Upper lobe of left lung (tissue), 6 donors: ENCODE measurements around the gene ADGRV1. TPM values are rescaled to one million over a fixed set of nuclear protein-coding genes. Genes with fewer than 3 reads are reported as not detected.
"Not testable (repeated sequence)": the region's sequence is repeated elsewhere in the genome, so short reads cannot be mapped to it uniquely, and the experiment has no call there.

Experiments used
- ATAC-seq, 2 donors: fragments of 200-7000 bp; cut with Tn5 transposase; one replicate each; pipeline ENCODE4 v1.9.1; 2022; ENCODE audit warnings: mild to moderate bottlenecking in 2 of 2, moderate library complexity in 2 of 2; ENCODE audit not compliant: low FRiP score in 2 of 2
- DNase-seq, 2 donors: peaks; one replicate each; pipeline ENCODE4 v3.0.0-alpha.2; 2019 to 2020
- H3K27ac ChIP-seq, 4 donors: fragments of 200-600 bp; sonication (generic); one replicate each; pipeline ENCODE4 v1.5.1; 2016 to 2019
- H3K27me3 ChIP-seq, 4 donors: fragments of 200-600 bp; sonication (generic); one replicate each; pipeline ENCODE4 v1.5.1; 2017 to 2019
- H3K36me3 ChIP-seq, 4 donors: fragments of 200-600 bp; sonication (generic); one replicate each; pipeline ENCODE4 v1.5.1; 2016 to 2019
- H3K4me1 ChIP-seq, 4 donors: fragments of 200-600 bp; sonication (generic); one replicate each; pipeline ENCODE4 v1.5.1; 2018 to 2019
- H3K4me3 ChIP-seq, 4 donors: fragments of 200-600 bp; sonication (generic); one replicate each; pipeline ENCODE4 v1.5.1; 2017 to 2019; ENCODE audit warnings: mild to moderate bottlenecking in 2 of 4, moderate library complexity in 1 of 4
- H3K9me3 ChIP-seq, 4 donors: fragments of 200-600 bp; sonication (generic); one replicate each; pipeline ENCODE4 v1.5.1; 2018 to 2019
- EP300 ChIP-seq, 4 donors: sonication (generic); formaldehyde crosslinking; IDR thresholded peaks; one replicate each; pipeline ENCODE4 v1.5.1; 2017; ENCODE audit warnings: antibody characterized with exemption in 4 of 4, control low read depth in 2 of 4
- POLR2A ChIP-seq, 4 donors: fragments of 450-650 bp; IDR thresholded peaks; one replicate each; pipeline ENCODE4 v1.5.1; 2016 to 2017; ENCODE audit warnings: antibody characterized with exemption in 4 of 4, mild to moderate bottlenecking in 2 of 4
- POLR2AphosphoS5 ChIP-seq, 2 donors: sonication (generic); formaldehyde crosslinking; IDR thresholded peaks; one replicate each; pipeline ENCODE4 v1.5.1; 2017; ENCODE audit warnings: antibody characterized with exemption in 2 of 2
- WGBS, 2 donors: methylation state at CpG; one replicate each; pipeline ENCODE4 v1.1.5; 2017 to 2018; 5-methylcytosine and 5-hydroxymethylcytosine counted together
- total RNA-seq, 6 donors: library from RNA; depleted of rRNA in 4 of 6; stranded (reverse); fragments of >200 nt in 4 of 6; gene quantifications; one replicate each; pipeline versions ENCODE4 v1.1.0 to v1.2.1, GENCODE V29; 2016 to 2021
- TF ChIP-seq, protein P1 (sequence below), 6 experiments: fragments of 450-650 bp in 4 of 6; fragments of 200-600 bp in 2 of 6; sonication (generic) in 2 of 6; IDR thresholded peaks; one replicate each; pipeline ENCODE4 v1.5.1; 2016 to 2019; ENCODE audit warnings: antibody characterized with exemption in 6 of 6
- donor health status: DM: no; HTN: no; CAD: no; lungs with moderate emphysema.
- donor health status: DM: no; HTN: yes; CAD: no; lungs with severe emphysema.

Gene ADGRV1
- total RNA-seq, 6 donors from 2014 or later: 22.3 to 129 (median 60.4) TPM

DNA sequence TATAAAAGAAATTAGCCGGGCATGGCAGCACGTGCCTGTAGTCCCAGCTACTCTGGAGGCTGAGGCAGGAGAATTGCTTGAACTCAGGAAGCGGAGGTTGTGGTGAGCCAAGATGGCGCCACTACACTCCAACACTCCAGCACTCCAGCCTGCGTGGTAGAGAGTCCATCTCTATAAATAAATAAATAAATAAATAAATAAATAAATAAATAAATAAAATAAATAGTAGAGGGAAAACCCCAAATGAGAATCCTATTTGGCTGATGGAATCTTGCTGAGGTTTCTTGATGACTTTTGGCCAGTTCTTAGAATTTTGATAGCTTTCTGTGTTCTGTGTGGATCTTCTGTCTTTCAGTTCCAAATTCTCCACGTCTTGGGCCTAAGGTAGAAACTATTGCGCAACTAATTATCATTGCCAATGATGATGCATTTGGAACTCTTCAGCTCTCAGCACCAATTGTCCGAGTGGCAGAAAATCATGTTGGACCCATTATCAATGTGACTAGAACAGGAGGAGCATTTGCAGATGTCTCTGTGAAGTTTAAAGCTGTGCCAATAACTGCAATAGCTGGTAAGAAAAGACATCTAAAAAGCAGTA lies 126.9 kb downstream of the ADGRV1 start:
- Histone ChIP-seq H3K4me3 (no peak overlapping the region), H3K36me3 (no peaks in the 10 kb centered on the region), H3K9me3 (no peaks in the 10 kb centered on the region), H3K27ac (no peak overlapping the region), H3K27me3 (no peaks in the 10 kb centered on the region), H3K4me1 (no peaks in the 10 kb centered on the region)
- ATAC-seq (no peak), DNase-seq (no peak)
- TF ChIP-seq POLR2AphosphoS5 (IDR thresholded peaks at IDR 0.05) (no peak), POLR2A (IDR thresholded peaks at IDR 0.05) (no peak), EP300 (IDR thresholded peaks at IDR 0.05) (no peak)
- TF ChIP-seq, protein P1, sequence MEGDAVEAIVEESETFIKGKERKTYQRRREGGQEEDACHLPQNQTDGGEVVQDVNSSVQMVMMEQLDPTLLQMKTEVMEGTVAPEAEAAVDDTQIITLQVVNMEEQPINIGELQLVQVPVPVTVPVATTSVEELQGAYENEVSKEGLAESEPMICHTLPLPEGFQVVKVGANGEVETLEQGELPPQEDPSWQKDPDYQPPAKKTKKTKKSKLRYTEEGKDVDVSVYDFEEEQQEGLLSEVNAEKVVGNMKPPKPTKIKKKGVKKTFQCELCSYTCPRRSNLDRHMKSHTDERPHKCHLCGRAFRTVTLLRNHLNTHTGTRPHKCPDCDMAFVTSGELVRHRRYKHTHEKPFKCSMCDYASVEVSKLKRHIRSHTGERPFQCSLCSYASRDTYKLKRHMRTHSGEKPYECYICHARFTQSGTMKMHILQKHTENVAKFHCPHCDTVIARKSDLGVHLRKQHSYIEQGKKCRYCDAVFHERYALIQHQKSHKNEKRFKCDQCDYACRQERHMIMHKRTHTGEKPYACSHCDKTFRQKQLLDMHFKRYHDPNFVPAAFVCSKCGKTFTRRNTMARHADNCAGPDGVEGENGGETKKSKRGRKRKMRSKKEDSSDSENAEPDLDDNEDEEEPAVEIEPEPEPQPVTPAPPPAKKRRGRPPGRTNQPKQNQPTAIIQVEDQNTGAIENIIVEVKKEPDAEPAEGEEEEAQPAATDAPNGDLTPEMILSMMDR (IDR thresholded peaks at IDR 0.05): no peak
- WGBS, 2 donors: 90 to 93% methylated on average over 8 of the region's 8 CpGs

DNA sequence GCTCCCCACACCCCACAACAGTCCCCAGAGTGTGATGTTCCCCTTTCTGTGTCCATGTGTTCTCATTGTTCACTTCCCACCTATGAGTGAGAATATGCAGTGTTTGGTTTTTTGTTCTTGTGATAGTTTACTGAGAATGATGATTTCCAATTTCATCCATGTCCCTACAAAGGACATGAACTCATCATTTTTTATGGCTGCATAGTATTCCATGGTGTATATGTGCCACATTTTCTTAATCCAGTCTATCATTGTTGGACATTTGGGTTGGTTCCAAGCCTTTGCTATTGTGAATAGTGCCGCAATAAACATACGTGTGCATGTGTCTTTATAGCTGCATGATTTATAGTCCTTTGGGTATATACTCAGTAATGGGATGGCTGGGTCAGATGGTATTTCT lies 127.8 kb downstream of the ADGRV1 start:
- 93% methylated on average over 2 of the region's 2 CpGs; no CpG with 5 or more reads in 1 of the 2 donors for WGBS, 2 donors
- not testable (repeated sequence) for H3K4me3 ChIP-seq, H3K4me1 ChIP-seq, DNase-seq, H3K9me3 ChIP-seq, H3K27ac ChIP-seq, H3K36me3 ChIP-seq, ATAC-seq, H3K27me3 ChIP-seq

DNA sequence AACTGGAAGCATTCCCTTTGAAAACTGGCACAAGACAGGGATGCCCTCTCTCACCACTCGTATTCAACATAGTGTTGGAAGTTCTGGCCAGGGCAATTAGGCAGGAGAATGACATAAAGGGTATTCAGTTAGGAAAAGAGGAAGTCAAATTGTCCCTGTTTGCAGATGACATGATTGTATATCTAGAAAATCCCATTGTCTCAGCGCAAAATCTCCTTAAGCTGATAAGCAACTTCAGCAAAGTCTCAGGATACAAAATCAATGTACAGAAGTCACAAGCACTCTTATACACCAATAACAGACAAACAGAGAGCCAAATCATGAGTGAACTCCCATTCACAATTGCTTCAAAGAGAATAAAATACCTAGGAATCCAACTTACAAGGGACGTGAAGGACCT lies 128.9 kb downstream of the ADGRV1 start:
- H3K4me1 ChIP-seq, H3K27me3 ChIP-seq, DNase-seq, H3K36me3 ChIP-seq, H3K9me3 ChIP-seq, H3K4me3 ChIP-seq, ATAC-seq, H3K27ac ChIP-seq: not testable (repeated sequence)
- 85 to 96% methylated on average over 2 to 3 of the region's 3 CpGs for WGBS, 2 donors

DNA sequence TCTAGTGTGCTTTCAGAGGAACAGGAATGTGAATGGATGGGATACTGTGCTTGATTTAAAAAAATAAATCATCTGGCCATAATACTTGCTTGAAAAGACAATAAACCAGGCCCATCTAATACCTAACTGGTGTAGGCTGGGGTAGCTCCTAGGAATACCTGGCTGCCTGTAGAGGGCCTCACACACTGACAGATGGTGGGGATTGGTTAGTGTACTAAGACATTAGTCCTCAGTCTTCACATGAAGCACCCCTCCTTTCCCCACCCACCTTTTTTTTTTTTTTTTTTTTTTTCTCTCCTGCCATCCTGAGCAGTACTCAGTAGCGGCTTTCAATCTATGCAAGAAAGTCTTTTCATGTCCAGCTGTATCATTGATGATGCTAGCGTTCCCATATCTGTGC lies 130.5 kb downstream of the ADGRV1 start:
- H3K4me1 ChIP-seq: no peaks in the 10 kb centered on the region
- no peak overlapping the region for H3K4me3 ChIP-seq
- no peak for DNase-seq
- no peak for ATAC-seq
- H3K9me3 ChIP-seq: no peaks in the 10 kb centered on the region
- H3K36me3 ChIP-seq: no peaks in the 10 kb centered on the region
- WGBS, 2 donors: 83 to 86% methylated on average over 2 of the region's 2 CpGs
- TF ChIP-seq POLR2AphosphoS5 (IDR thresholded peaks at IDR 0.05) (no peak), EP300 (IDR thresholded peaks at IDR 0.05) (no peak), POLR2A (IDR thresholded peaks at IDR 0.05) (no peak)
- TF ChIP-seq, protein P1 (IDR thresholded peaks at IDR 0.05): no peak
- no peaks in the 10 kb centered on the region for H3K27me3 ChIP-seq
- H3K27ac ChIP-seq: no peak overlapping the region

DNA sequence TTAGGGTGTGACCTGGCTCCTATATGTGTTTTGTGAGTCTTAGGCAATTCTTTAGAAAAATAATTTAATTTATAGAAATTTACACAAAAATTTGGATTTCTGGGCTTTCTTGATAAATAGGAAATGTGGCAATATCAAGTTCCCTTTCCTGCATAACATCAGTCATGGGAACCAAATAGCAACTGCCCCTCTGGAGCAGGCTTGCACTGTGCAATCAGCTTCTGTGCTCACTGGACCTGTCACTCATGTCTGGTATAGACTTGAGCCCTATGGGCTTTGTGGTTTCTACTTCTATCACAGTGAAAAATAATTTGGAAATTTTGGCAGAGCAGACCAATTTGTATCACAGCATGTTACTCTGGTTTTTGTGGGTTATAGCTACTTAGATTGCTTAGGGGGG lies 131.7 kb downstream of the ADGRV1 start:
- Histone ChIP-seq H3K9me3 (no peaks in the 10 kb centered on the region), H3K4me1 (no peaks in the 10 kb centered on the region), H3K4me3 (no peak overlapping the region), H3K36me3 (no peaks in the 10 kb centered on the region), H3K27ac (no peak overlapping the region), H3K27me3 (no peaks in the 10 kb centered on the region)
- ATAC-seq (no peak), DNase-seq (no peak)
- TF ChIP-seq, protein P1 (IDR thresholded peaks at IDR 0.05): no peak
- TF ChIP-seq POLR2AphosphoS5 (IDR thresholded peaks at IDR 0.05) (no peak), POLR2A (IDR thresholded peaks at IDR 0.05) (no peak), EP300 (IDR thresholded peaks at IDR 0.05) (no peak)

DNA sequence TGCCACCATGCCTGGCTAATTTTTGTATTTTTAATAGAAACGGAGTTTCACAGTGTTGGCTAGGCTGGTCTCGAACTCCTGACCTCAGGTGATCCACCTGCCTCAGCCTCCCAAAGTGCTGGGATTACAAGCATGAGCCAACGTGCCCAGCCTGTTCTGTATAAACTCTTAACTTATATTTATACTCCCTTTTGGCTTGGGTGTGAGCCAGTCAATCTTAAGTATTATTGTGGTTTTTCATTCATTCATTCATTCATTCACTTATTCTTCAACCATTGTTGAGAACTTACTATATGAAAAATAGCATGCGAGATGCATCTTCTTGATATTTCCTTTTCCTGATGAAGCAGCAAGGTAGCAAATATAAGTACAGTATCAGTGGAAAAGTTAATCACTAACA lies 132.9 kb downstream of the ADGRV1 start:
- Histone ChIP-seq H3K27ac (no peak overlapping the region), H3K4me1 (no peaks in the 10 kb centered on the region), H3K4me3 (no peak overlapping the region), H3K27me3 (no peaks in the 10 kb centered on the region), H3K9me3 (no peaks in the 10 kb centered on the region), H3K36me3 (no peaks in the 10 kb centered on the region)
- no peak for DNase-seq
- TF ChIP-seq POLR2AphosphoS5 (IDR thresholded peaks at IDR 0.05) (no peak), EP300 (IDR thresholded peaks at IDR 0.05) (no peak), POLR2A (IDR thresholded peaks at IDR 0.05) (no peak)
- TF ChIP-seq, protein P1 (IDR thresholded peaks at IDR 0.05): no peak
- WGBS, 2 donors: 80 to 86% methylated on average over 4 of the region's 4 CpGs
- no peak for ATAC-seq
